ENCODE results near the gene PCARE. TPM values are rescaled to one million over a fixed set of nuclear protein-coding genes. Genes with fewer than 3 reads are reported as not detected.

The PCARE gene
- total RNA-seq, 2 experiments from 2014 or later = not detected

DNA sequence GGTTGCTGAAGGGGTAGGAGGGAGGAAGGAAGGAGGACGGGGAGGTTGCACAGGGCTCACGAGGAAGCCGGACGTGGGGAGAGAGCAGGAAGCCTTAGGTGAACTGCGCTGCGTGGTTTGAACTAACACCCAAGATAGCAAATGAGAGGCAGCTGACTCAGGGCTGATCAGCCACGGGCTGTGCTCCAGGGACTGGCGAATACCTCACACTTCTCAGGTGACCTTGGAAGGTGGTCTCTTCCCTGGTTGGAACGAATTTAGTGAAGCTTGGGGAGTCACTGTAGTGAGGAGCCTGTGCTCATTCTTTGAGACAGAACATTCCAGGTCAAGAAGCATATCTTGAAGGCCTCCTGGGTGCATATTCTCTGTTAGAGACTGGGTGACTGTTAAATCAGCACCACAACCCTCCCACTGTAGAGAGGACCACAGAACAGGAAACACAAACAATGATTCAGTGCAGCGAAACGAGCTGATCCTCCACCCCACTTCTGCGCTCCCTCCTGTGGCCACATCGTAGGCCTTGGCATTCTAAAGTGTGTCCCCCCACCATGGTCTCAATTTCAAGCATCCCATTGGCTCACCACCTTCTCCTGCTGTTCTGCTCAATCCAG, 59.4 kb downstream of the PCARE start:
- Mint-ChIP-seq H3K36me3 (ENCODE audit: low read depth) (no peaks in the 10 kb centered on the region), H3K4me3 (peak overlapping the region; percentile 75), H3K4me1 (peaks cover 78% of the 10 kb centered on the region), H3K27me3 (no peaks in the 10 kb centered on the region), H3K9me3 (ENCODE audit: low read depth) (no peaks in the 10 kb centered on the region), H3K27ac (peak overlapping the region; percentile 94)
- intact Hi-C loops (cut with DNase I, micrococcal nuclease) = loop anchor here (2.0 to 5.0 kb wide), 8 partner anchors 56 to 448 kb away; partner anchors contain the start of genes CLIP4 (in 2 of the 2), PPP1CB (in 1 of the 2) and WDR43 (in 1 of the 2)
- ChIA-PET POLR2A (interaction anchor here (0.5 to 0.8 kb wide), 3 partner anchors 12 to 71 kb away, joined by 3 to 5 read pairs (median 4); no protein-coding TSS in a partner anchor), CTCF (interaction anchor here (0.6 to 1.7 kb wide), 7 partner anchors 11 to 457 kb away, joined by 3 to 5 read pairs (median 4); no protein-coding TSS in a partner anchor)
- ATAC-seq = peak; percentile 82
- DNase-seq = peak; percentile 80

DNA sequence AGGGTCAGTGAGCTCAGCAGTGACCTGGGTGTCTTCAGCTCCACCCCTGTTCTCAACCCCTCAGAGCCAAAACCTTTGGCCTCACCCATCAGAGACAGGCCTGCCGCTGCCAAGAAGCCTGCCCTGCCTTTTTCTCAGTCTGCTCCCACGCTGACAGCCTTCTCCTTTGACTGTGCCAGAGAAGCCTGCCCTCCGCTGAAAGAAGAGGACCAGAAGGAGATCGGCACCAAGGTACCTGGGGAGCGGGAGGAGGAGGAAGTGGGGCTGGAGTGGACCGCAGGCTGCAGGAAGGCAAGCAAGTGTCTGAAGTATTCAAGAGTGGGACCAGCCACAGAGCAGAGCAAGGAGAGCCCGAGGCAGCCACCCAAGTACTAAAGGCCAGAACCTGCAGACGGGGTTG, 60.0 kb downstream of the PCARE start:
- CTCF ChIA-PET = interaction anchor here (0.6 to 1.0 kb wide), 5 partner anchors 13 to 328 kb away, joined by 3 to 5 read pairs (median 3); no protein-coding TSS in a partner anchor
- Mint-ChIP-seq H3K9me3 (ENCODE audit: low read depth) (no peaks in the 10 kb centered on the region), H3K4me1 (peaks cover 84% of the 10 kb centered on the region), H3K4me3 (peak overlapping the region; percentile 75), H3K36me3 (ENCODE audit: low read depth) (no peaks in the 10 kb centered on the region), H3K27me3 (no peaks in the 10 kb centered on the region), H3K27ac (peak overlapping the region; percentile 94)
- peak; percentile 59 for DNase-seq
- intact Hi-C loops (cut with DNase I, micrococcal nuclease) = loop anchor here (2.0 to 5.0 kb wide), 8 partner anchors 56 to 447 kb away; partner anchors contain the start of genes CLIP4 (in 2 of the 2), PPP1CB (in 1 of the 2) and WDR43 (in 1 of the 2)
- ATAC-seq = peak; percentile 14
- POLR2A ChIA-PET = interaction anchor here (0.6 kb wide), 1 partner anchor 64 kb away, joined by 5 read pairs; no protein-coding TSS in a partner anchor

DNA sequence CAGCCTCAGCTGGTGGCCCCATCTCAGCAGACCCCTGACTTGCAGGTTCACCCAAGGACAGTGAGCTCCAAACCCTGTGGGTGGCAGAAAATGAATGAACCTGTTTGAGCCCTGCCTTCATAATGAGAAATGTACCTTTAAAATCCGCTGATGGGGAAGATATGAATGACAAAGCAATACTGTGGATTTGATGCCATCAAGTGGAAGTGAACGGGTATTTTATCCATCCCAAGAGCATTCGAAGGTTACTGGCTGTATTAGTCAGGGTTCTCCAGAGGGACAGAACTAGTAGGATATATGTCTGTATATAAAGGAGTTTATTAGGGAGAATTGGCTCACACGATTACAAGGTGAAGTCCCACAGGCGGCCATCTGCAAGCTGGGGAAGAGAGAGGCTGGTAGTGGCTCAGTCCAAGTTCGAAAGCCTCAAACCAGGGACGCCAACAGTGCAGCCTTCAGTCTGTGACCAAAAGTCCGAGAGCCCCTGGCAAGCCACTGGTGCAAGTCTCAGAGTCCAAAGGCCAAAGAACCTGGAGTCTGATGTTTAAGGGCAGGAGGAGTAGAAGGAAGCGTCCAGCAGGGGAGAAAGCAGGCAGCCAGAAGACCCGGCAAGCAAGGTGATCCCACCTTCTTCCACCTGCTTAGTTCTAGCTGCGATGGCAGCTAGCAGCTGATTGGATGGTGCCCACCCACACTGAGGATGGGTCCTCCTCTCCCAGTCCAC, 61.1 kb downstream of the PCARE start:
- Mint-ChIP-seq H3K9me3 (ENCODE audit: low read depth) (no peaks in the 10 kb centered on the region), H3K27me3 (no peaks in the 10 kb centered on the region), H3K4me1 (peaks cover 87% of the 10 kb centered on the region), H3K27ac (peak overlapping the region; percentile 94), H3K36me3 (ENCODE audit: low read depth) (no peaks in the 10 kb centered on the region), H3K4me3 (peak overlapping the region; percentile 75)
- POLR2A ChIA-PET = no interaction called here
- intact Hi-C loops (cut with DNase I, micrococcal nuclease) = loop anchor here (5.0 kb wide), 6 partner anchors 56 to 446 kb away; partner anchors contain the start of genes CLIP4 (in 1 of the 2), PPP1CB (in 1 of the 2) and WDR43 (in 1 of the 2)
- DNase-seq (no peak), ATAC-seq (no peak)
- CTCF ChIA-PET = interaction anchor here (0.6 to 1.2 kb wide), 5 partner anchors 26 to 919 kb away, joined by 3 read pairs; no protein-coding TSS in a partner anchor

DNA sequence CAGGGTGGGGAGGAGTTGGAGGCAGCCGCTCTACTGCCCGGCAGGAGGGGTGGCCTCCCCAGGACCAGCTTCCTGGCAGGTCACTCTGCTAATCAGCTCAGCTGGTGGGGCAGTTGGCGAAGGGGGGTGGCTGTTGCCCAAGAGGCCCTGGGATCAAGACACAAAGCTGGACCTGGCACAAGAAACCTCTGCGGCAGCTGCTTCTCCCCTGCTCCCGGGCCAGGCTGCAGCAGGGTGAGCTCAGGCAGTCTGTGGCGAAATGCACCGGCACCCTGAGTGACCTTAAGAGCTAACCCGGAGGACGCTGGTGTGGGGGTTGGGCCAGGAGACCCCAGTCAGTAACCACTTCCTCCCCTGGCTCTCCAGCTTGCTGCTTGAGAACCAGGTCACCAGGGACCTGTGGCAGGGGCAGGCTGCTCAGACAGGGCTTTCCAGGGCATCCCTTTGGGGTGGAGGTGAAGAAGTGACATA, 62.1 kb downstream of the PCARE start:
- H3K27me3 Mint-ChIP-seq = no peaks in the 10 kb centered on the region
- peak; percentile 31 for DNase-seq
- H3K4me1 Mint-ChIP-seq = peaks cover 82% of the 10 kb centered on the region
- H3K4me3 Mint-ChIP-seq = no peak overlapping the region
- no peaks in the 10 kb centered on the region for H3K36me3 Mint-ChIP-seq (ENCODE audit: low read depth)
- no peaks in the 10 kb centered on the region for H3K9me3 Mint-ChIP-seq (ENCODE audit: low read depth)
- intact Hi-C loops (cut with DNase I, micrococcal nuclease) = loop anchor here (5.0 kb wide), 6 partner anchors 55 to 445 kb away; partner anchors contain the start of genes CLIP4 (in 1 of the 2), PPP1CB (in 1 of the 2) and WDR43 (in 1 of the 2)
- H3K27ac Mint-ChIP-seq = peak overlapping the region; percentile 76
- CTCF ChIA-PET = interaction anchor here (0.6 to 2.3 kb wide), 6 partner anchors 9 to 200 kb away, joined by 3 to 7 read pairs (median 4); no protein-coding TSS in a partner anchor
- no peak for ATAC-seq
- POLR2A ChIA-PET = interaction anchor here (0.5 to 0.6 kb wide), 2 partner anchors 65 to 1144 kb away, joined by 3 to 5 read pairs; no protein-coding TSS in a partner anchor

Other genes with a start within 250 kb of the PCARE start
- gene TRMT61B, start 204.2 kb downstream of the PCARE start, total RNA-seq = 10 to 100 TPM; 22.0 to 22.2 TPM
- 100 to 1,000 TPM; 109 to 170 TPM for gene WDR43, start 179.9 kb downstream of the PCARE start, total RNA-seq
- 1 to 10 TPM; 2.7 to 3.3 TPM for gene TOGARAM2, start 93.2 kb downstream of the PCARE start, total RNA-seq
- 10 to 100 TPM; 19.5 to 22.7 TPM for gene CLIP4, start 40.9 kb upstream of the PCARE start, total RNA-seq